Gastrocnemius medialis (tissue), 4 donors: ENCODE data around the gene CCR9.

Experiments used
- POLR2A ChIP-seq, 2 donors: fragments of 450-650 bp; IDR thresholded peaks; one replicate each; pipeline ENCODE4 v1.6.1; 2017; ENCODE audit warnings: antibody characterized with exemption in 2 of 2, mild to moderate bottlenecking in 2 of 2, moderate library complexity in 2 of 2
- TF ChIP-seq, protein P1 (sequence below), 5 experiments: fragments of 450-650 bp in 3 of 5; fragments of 200-600 bp in 2 of 5; sonication (generic) in 2 of 5; IDR thresholded peaks in 4 of 5; conservative IDR thresholded peaks in 1 of 5; 1 replicate in 4 of 5; 2 replicates in 1 of 5; pipeline ENCODE4 v1.5.1; 2016 to 2019; ENCODE audit warnings: antibody characterized with exemption in 5 of 5, mild to moderate bottlenecking in 3 of 5, moderate library complexity in 3 of 5

DNA sequence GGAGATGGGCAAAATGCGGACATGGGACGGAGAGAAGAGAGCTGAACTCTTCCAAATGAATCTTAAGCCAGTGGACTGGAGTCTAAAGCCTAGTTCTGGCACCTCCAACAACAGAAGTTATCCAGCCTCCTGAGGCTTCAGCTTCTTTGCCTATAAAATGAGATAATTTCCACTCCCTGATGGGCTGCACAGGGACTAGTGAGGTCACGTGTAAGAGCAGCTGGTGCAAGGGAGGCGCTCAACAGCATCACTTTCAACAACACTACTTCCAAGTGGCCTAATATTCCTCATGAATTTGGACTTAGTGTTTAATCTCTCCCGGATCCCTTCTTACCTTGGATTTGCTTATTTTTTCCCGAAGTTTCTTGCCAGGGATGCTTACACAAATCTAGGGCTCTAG lies 65.6 kb downstream of the CCR9 start:
- TF ChIP-seq, protein P1, sequence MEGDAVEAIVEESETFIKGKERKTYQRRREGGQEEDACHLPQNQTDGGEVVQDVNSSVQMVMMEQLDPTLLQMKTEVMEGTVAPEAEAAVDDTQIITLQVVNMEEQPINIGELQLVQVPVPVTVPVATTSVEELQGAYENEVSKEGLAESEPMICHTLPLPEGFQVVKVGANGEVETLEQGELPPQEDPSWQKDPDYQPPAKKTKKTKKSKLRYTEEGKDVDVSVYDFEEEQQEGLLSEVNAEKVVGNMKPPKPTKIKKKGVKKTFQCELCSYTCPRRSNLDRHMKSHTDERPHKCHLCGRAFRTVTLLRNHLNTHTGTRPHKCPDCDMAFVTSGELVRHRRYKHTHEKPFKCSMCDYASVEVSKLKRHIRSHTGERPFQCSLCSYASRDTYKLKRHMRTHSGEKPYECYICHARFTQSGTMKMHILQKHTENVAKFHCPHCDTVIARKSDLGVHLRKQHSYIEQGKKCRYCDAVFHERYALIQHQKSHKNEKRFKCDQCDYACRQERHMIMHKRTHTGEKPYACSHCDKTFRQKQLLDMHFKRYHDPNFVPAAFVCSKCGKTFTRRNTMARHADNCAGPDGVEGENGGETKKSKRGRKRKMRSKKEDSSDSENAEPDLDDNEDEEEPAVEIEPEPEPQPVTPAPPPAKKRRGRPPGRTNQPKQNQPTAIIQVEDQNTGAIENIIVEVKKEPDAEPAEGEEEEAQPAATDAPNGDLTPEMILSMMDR (IDR thresholded peaks at IDR 0.05 in 4 of 5, conservative IDR thresholded peaks at IDR 0.05 in 1 of 5): no peak
- no peak for TF ChIP-seq POLR2A (IDR thresholded peaks at IDR 0.05)
